HS-5 (cell line): ENCODE measurements around the gene PPM1A.
A peak's percentile ranks its signal among the peaks of the same experiment; 100 is the strongest.

Experiments
- DNase-seq: peaks from one replicate; pipeline ENCODE4 v3.0.0-alpha.2; 2012; ENCODE audit warnings: low read depth

Gene PPM1A

GRCh38 chr14:60227291-60227690, 21.7 kb upstream of the PPM1A start:
- no peak for DNase-seq

DNA sequence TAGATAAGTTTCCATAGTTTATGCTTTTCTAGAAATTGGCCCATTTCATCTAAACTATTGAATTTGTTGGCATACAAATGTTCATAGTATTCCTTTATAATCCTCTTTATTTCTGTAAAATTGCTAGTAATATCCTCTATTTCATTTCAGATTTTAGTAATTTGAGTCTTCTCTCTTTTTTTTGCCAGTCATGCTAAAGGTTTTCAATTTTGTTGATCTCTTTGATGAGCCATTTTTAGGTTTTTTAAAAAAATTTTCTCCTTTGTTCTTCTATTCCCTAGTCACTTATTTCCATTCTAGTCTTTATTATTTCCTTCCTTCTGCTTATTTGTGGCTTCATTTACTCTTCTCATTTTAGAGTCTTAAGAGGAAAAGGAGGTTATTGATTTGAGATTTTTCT, 19.4 kb upstream of the PPM1A start:
- no peak for DNase-seq

- no peak for DNase-seq
Measured at GRCh38 chr14:60232185-60232584, 16.8 kb upstream of the PPM1A start.

- no peak for DNase-seq
Measured at GRCh38 chr14:60233251-60233650, 15.8 kb upstream of the PPM1A start.

- no peak for DNase-seq
Measured at GRCh38 chr14:60233891-60234290, 15.1 kb upstream of the PPM1A start.

DNA sequence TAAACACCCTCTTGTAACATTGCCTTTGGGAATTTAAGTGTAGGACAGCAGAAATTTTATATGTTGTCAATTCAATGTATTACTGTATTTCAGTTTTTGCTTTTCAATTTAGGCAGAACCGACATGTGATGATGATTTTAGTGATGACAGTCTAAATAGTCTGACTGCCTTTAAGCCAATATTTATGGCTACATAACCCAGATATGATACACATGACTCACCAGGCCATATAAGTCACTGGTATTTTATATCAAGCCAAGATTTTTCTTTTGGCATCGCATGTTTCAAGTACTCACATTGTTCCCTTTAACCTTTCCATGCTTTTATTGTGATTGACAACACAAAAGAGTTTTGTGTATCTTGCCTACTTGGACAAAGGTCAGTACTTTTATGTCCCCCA, 13.6 kb upstream of the PPM1A start:
- no peak for DNase-seq

- no peak for DNase-seq
Measured at GRCh38 chr14:60238955-60239354, 10.1 kb upstream of the PPM1A start.

DNA sequence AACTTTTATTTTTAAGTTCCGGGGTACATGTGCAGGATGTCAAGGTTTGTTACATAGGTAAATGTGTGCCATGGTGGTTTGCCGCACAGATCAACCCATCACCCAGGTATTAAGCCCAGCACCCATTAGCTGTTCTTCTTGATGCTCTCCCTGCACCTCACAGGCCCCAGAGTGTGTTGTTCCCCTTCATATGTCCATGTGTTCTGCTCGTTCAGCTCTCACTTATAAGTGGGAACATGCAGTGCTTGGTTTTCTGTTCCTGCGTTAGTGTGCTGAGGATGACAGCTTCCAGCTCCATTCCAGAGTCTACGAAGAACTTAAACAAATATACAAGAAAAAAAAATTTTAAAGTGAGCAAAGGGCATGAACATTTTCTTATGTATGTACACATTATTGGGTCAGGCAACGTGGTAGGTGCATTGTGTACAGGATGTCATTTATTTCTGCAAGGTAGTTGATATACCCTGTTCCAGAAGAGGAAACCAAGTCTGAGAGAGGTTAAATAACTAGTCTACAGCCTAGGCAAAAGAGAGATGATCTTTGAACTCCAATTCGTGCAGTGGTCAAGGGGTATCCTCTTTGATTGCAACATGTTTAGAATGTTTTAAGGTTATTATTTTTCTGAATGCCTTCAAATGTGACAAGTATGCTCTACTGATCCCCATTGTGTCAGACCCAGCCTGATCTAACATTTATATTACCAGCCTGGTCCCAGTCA, 8.7 kb upstream of the PPM1A start:
- DNase-seq = no peak

- DNase-seq = no peak
Measured at GRCh38 chr14:60241091-60241490, 7.9 kb upstream of the PPM1A start.

DNA sequence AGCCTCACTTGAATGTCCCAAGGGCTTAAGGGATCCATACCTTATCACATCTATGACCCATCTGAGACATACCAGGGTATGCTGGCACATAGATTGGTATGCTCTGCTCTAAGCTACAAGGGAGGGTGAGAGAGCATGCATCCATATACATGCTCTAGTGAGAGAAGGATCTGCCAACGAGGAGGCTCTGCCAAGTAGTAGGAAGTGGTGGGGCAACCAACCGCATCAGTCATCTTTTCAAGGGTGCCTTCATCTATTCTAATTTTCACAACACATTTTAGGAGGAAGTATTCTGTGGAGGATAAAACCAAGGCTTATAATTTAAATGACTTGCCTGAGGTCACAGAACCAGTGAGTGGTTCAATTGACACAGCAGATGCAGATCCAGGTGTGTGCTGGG, 6.6 kb upstream of the PPM1A start:
- DNase-seq = no peak

DNA sequence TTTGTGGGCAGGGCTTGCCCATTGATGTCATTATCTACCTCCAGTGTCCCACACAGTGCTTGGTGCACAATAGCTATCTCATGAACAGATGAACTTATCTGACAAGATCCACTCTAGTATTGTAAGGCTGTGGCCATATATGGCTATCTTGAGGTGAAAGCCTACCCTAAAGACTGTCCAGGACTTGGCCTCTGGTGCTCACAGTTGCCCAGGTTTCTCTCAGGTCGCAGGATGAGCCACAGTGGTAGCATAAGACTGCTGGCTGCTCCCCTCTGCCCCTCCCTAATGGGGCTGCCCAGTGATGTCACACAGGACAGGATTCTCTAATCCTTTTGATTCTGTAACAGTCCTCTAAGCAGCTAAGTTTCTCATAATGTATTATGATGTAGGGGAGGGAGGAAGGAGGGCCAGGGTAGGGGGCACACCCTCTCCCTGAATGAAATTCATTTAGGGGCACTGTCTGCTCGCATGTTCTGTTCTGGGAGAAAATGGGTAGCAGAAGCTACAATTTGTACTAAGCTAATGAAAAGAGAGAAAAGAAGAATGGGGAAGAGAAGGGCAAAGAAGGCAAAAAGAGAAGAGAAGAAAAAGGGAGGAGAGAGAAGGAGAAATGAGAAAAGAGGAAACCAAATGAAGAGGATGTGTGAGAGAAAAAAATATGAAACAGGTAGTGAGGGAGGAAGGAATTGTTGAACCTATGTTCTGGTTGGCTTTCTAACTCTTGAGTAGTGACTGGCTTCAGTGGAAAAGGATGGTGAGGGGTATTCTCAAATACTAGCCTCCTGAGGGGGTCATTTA, 3.4 kb upstream of the PPM1A start:
- DNase-seq = no peak

DNA sequence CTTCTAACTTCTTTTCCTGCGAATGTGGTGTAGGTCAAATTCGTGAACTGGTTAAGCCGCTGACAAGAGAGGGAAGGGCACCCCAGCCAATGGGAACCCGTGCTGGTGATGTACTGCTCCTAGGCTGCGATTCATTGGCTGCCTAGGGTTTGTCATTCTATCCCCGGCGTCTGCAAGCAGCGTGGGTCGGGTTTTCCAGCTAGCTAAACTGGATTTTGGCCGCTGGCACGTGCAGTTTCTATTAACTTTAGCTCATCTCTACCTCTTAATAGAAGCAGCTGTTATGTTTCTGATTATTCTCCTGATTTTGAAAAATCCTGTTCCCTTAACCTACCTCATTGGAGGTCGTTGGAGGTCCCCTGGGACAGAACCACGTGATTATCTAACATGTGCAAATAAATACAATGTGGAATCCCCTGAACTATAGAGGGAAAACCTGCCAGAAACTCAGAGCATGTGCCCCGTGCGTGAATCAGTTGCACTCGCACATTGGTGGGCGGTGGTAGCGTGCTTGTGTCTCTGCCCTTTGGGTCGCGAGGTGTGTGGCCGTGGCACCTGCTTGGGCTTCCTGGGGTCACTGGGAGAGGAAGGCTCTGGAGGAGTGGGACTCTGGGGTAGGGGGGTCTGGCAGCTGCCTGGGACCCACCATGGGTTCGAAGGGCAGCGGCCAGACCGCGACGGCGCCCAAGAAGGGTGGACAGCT, 876 bp upstream of the PPM1A start:
- DNase-seq = peak; percentile 78

- no peak for DNase-seq
Measured at GRCh38 chr14:60249321-60250256, 568 bp downstream of the PPM1A start.

DNA sequence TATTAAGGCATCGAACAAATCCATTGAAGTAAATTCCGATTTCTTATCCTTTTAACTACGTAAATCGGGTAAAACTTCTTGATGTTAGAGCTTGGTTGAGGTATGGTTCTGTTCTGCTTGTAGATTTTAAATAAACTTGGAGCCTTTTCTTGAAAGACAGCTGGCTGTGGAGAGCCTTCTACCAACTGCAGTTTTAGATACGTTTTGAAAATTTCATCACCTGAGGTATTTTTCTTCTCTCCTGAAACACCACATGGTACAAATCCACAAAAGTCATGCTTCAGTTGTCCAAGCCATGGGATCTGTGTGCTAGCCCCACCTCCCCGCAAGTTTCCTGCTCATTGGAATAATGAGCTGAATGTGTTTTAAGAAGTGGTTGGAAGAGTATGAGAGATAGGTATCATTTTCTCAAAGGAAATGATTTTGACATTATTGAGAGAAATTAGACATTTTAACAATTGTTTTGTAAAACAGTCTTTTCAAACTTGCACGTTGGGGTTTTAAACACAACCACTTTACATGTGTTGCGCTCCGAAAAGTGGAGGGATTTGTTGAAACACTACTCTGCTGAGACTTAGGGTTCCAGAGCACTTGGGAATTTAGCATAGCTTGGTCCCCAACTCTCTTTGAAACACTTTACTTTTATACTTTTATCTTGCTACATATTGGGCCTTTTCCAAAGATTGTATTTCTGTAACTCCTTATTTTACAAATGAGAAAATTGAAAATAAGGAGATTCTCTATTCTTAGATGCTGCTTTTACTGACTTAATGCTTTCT, 1.4 kb downstream of the PPM1A start:
- no peak for DNase-seq

DNA sequence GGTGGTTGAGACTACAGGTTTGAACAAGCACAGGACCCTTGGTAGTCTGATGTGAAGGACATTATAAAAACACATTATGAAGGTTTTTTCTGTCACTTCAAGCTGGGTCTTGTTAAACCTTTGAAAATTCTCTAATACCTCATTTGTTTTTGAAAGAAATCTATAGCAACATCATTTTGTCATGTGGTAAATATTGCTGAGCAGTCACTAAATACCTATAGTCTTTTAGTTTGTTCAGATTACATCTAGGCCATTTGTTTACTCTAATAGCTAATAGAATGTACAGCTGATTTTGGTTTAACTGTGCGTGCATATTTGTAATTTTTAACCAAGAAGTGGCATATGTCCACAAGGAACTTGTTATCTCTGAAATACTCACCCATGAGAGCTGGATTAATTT, 2.9 kb downstream of the PPM1A start:
- DNase-seq = no peak

DNA sequence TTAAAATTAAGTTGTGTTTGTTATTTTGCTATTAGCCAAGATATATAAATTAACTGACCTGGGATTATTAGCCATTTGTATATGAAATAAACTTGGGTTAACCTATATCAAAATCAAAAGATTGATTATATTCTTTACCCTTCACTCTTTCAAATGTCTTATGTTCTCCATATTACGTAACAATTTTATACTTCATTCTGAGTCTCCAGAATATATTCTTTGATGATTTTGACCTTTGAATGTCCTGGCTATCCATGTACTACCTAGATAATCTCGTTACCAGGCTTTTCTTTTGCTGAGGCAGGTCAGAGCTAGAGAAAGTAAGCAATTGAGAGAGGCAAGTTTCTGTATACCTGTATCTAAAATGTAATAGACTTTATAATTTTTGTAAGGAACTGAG, 3.6 kb downstream of the PPM1A start:
- no peak for DNase-seq

DNA sequence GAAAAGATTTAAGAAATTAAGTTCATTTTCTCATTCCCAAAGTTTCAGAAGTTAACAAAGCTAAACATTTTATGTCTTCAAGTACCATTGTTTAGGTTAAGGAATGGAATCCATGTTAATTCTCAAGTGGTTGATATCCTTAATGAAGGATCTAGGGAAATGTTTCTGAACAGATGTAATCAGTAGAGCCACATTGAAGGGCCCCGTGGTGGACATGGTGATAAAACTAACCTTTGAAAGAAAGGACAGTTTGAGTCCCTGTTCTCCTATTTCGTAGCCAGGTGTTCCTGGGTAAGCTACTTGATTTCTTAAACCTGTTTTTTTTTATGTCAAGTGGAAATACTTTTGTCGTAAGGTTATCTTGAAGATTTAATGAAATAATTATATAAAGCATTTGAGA, 4.6 kb downstream of the PPM1A start:
- no peak for DNase-seq

DNA sequence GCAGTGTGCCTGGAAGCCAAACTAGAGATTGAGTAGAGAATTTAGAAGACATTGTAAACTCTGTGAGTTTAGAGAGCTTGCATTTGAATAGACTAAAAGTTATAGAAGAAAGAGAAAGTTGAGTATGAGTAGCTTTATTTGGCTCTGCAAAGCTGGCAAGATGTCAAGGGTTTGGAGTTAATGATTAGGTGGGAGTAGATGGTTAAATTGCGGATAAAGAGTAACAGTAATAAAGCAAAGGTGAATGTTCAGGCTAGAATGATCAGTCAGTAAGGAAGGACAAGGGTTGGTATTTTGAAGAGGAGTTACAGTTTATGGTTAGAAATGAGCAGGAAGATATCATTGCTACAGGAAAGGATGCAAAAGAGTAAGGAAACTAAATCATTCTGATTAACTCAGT, 5.2 kb downstream of the PPM1A start:
- DNase-seq = no peak

GRCh38 chr14:60257865-60258264, 8.8 kb downstream of the PPM1A start:
- no peak for DNase-seq

GRCh38 chr14:60265163-60265562, 16.1 kb downstream of the PPM1A start:
- no peak for DNase-seq
